ENCODE data around the gene MED1. TPM values are rescaled to one million over a fixed set of nuclear protein-coding genes. Genes with fewer than 3 reads are reported as not detected.

Gene MED1, protein sequence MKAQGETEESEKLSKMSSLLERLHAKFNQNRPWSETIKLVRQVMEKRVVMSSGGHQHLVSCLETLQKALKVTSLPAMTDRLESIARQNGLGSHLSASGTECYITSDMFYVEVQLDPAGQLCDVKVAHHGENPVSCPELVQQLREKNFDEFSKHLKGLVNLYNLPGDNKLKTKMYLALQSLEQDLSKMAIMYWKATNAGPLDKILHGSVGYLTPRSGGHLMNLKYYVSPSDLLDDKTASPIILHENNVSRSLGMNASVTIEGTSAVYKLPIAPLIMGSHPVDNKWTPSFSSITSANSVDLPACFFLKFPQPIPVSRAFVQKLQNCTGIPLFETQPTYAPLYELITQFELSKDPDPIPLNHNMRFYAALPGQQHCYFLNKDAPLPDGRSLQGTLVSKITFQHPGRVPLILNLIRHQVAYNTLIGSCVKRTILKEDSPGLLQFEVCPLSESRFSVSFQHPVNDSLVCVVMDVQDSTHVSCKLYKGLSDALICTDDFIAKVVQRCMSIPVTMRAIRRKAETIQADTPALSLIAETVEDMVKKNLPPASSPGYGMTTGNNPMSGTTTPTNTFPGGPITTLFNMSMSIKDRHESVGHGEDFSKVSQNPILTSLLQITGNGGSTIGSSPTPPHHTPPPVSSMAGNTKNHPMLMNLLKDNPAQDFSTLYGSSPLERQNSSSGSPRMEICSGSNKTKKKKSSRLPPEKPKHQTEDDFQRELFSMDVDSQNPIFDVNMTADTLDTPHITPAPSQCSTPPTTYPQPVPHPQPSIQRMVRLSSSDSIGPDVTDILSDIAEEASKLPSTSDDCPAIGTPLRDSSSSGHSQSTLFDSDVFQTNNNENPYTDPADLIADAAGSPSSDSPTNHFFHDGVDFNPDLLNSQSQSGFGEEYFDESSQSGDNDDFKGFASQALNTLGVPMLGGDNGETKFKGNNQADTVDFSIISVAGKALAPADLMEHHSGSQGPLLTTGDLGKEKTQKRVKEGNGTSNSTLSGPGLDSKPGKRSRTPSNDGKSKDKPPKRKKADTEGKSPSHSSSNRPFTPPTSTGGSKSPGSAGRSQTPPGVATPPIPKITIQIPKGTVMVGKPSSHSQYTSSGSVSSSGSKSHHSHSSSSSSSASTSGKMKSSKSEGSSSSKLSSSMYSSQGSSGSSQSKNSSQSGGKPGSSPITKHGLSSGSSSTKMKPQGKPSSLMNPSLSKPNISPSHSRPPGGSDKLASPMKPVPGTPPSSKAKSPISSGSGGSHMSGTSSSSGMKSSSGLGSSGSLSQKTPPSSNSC (N-terminal part only)
- total RNA-seq (2022; extraction: Qiagen RNA extraction) = 25.2 to 38.1 TPM (median 29.4 TPM) in 5 replicates

DNA sequence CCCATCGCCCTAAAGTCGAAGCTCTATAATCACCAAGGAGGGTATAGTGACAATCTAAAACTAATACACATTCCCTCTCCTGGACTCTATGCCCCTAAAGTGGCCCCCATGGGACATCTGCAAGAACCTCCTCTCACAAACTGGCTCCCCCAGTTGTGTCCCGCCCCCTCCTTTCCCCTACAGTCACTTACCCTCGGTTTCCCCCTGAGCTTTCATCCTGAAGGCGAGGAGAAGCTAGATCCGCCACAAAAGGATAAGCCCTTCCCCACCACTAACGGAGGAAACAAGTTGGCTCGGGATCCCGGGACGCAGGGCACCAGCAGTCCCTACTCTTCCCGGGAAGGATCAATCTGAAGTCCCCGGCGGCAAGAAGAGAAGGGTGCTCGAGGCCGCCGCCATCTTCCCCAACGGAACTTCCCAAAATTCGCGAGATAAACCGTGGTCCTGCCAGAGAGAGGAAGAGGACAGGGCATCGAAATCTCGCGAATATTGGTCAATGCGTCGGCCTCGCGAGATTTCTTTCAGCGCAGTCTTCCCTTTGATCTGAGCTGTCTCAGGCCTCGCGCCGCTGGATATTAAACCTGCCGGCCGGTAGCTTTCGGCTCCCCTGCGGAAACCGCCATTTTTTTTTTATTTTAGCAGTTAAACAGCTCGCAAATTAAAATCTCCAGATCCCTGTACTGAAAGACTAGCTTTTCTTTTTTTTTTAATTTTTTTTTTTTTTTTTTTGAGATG, at the start of gene MED1:
Gene MED1, minus strand, starts transcription at position 417 of the 735 bp plus-strand sequence. Its CDS starts 201 bp downstream, at position 216.

DNA sequence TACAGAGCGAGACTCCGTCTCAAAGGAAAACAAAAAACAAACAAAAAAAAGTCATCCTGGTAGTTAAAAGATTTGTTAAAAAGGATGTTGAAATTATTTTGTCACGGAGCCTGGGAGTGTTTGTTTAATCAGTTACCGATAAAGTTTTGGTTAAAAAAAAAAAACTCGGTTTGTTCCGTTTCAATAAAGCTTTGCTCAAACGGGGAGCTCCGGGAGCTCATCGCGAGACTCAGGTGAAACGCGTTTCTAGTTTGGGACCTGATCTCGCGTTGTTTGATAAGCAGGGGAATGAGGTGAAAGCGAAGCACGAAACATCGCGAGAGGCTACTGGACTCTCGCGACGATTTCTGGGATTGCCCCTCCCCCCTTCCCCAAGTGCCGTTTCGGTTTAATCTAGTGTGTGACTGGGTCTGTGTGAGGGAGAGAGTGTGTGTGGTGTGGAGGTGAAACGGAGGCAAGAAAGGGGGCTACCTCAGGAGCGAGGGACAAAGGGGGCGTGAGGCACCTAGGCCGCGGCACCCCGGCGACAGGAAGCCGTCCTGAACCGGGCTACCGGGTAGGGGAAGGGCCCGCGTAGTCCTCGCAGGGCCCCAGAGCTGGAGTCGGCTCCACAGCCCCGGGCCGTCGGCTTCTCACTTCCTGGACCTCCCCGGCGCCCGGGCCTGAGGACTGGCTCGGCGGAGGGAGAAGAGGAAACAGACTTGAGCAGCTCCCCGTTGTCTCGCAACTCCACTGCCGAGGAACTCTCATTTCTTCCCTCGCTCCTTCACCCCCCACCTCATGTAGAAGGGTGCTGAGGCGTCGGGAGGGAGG, 10.3 kb upstream of the MED1 start, which contains the start of gene CDK12:
Gene CDK12, plus strand, starts transcription at position 374 of the 813 bp plus-strand sequence. CDS start 586 bp downstream, outside the sequence.

DNA sequence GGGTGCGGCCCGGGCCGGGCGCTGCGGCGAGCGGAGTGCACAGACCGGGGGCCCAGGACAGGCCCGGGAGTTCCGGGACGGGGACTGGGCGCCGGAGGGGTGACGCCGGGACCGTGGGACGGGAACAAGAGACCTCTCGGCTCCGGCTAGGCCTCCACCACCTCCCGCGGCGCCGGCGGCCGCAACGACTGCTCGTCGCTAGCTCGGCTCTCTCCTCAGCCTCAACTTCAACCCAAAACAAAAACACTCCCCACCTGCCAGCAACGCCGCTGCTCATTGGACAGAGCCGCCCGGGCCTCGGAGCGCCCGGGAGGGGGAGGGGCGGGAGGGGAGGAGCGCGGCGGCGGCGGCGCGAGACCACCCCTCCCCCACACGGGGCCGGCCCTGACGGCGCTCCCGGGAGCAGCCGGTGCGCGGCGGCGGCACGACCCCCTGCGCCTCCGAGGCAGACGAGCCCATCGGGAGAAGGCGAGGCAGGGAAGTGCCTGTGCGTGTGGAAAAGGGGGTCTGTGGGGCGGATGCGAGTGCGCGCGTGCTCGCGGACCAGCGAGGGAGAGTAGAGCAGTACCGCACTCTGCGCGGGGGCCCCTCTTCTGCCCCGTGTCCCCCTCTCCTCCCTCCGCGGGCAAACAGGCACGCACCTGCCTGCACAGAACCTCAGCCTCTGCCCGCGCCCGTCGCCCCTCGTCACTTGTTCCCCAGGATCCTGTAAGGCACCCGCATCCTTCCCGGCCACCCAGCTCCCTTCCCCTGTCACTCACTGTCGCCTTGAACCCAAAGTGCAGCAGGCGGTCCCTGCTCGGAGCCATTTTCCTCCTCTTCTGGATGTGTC, 49.4 kb downstream of the MED1 start, which contains the start of gene FBXL20:
Gene FBXL20, minus strand, starts transcription at position 215 of the 832 bp plus-strand sequence. CDS start 224 bp downstream, outside the sequence.

Other genes with a start within 250 kb of the MED1 start
- 3.5 to 4.8 TPM (median 4.0 TPM) in 5 replicates for gene STAC2, start 225.3 kb downstream of the MED1 start, total RNA-seq (2022; extraction: Qiagen RNA extraction)
- 6.2 to 8.3 TPM (median 7.3 TPM) in 5 replicates for gene FBXL20, start 49.6 kb downstream of the MED1 start, total RNA-seq (2022; extraction: Qiagen RNA extraction)
- gene CDK12, start 10.2 kb upstream of the MED1 start, total RNA-seq (2022; extraction: Qiagen RNA extraction) = 28.8 to 39.4 TPM (median 35.1 TPM) in 5 replicates
- not detected in 5 replicates for gene NEUROD2, start 156.7 kb upstream of the MED1 start, total RNA-seq (2022; extraction: Qiagen RNA extraction)
- 0.12 to 0.18 TPM (median 0.13 TPM) in 4 of 5 replicates, not detected in the other for gene PPP1R1B, start 175.7 kb upstream of the MED1 start, total RNA-seq (2022; extraction: Qiagen RNA extraction)
- 48.1 to 62.3 TPM (median 56.4 TPM) in 5 replicates for gene STARD3, start 185.9 kb upstream of the MED1 start, total RNA-seq (2022; extraction: Qiagen RNA extraction)
- 0.70 to 1.2 TPM (median 0.93 TPM) in 5 replicates for gene TCAP, start 214.1 kb upstream of the MED1 start, total RNA-seq (2022; extraction: Qiagen RNA extraction)
- 0.26 to 0.40 TPM (median 0.27 TPM) in 4 of 5 replicates, not detected in the other for gene PNMT, start 217.2 kb upstream of the MED1 start, total RNA-seq (2022; extraction: Qiagen RNA extraction)
- 7.8 to 8.6 TPM (median 8.0 TPM) in 5 replicates for gene PGAP3, start 236.8 kb upstream of the MED1 start, total RNA-seq (2022; extraction: Qiagen RNA extraction)
- gene ERBB2, start 248.8 kb upstream of the MED1 start, total RNA-seq (2022; extraction: Qiagen RNA extraction) = 29.9 to 37.8 TPM (median 33.7 TPM) in 5 replicates

Data from A549 treated with Hydrocortisone at 1 μM for 4 hours (cell line).